ENCODE data around the gene AKAP4.

AKAP4 gene

DNA sequence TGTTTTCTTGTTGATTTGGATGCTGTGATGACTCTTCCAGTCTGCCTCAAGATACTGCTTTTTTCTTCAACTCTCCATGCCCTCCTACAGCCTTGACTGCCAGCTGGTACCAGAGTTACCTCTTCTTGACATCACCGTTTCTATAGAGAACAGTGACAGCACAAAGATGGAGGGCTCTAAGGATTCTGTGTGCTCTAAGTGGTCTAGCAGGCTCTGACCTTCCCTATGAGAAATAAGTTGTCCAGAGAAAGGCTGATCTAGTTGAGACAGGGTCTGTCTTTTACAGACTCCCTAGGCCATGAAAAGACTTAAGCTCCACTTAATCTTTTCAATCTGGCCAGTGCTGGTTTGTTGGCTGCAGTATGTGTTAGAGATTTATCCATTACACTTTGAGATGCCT lies at the start of gene AKAP4:
TSS of gene AKAP4 (minus strand) at position 101 of the 400 bp plus-strand sequence. CDS start 118 bp downstream, outside the sequence.
- no peaks in the 10 kb centered on the region for H3K9me3 ChIP-seq (ENCODE audit: control insufficient read depth in 2 of 2, low read length in 2 of 2)
- no peaks in the 10 kb centered on the region for H3K36me3 ChIP-seq (ENCODE audit: control insufficient read depth in 2 of 2, insufficient read depth in 2 of 2, low read length in 2 of 2)
- H3K27ac ChIP-seq (ENCODE audit: low read depth in 2 of 2, low read length in 2 of 2): no peak within 1 kb of the TSS

DNA sequence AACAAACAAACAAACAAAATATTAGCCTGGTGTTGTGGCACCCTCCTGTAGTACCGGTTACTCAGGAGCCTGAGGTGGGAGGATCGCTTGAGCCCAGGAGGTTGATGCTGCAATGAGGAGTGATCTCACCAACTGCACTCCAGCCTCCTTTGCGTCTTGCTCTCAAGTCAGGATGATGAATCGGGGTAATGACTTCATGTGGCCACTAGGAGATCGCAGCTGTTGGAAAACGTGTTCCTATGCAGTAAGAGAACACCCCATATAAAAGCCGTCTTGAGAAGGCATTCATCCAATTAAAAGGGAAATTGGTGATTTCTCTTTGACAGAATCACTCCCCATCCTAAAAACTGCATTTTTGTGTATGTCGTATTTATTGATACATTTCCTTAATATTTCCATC lies 10.7 kb upstream of the AKAP4 start:
- Histone ChIP-seq H3K4me3 (ENCODE audit: low read length in 2 of 2) (no peak overlapping the region), H3K9me3 (ENCODE audit: control insufficient read depth in 2 of 2, low read length in 2 of 2) (no peaks in the 10 kb centered on the region), H3K27me3 (ENCODE audit: control insufficient read depth in 2 of 2, insufficient read depth in 2 of 2, low read length in 2 of 2) (peaks cover 0 to 2% of the 10 kb centered on the region in 2 donors)

More for the DNA sequence above, at the start of gene AKAP4:
- Histone ChIP-seq H3K9ac (ENCODE audit: low read depth in 1 of 2, low read length in 2 of 2) (no peak within 1 kb of the TSS), H3K4me1 (ENCODE audit: control insufficient read depth in 2 of 2, insufficient read depth in 2 of 2, low read length in 2 of 2) (no peaks in the 10 kb centered on the region), H3K4me3 (ENCODE audit: low read length in 2 of 2) (no peak within 1 kb of the TSS), H3K27me3 (ENCODE audit: control insufficient read depth in 2 of 2, insufficient read depth in 2 of 2, low read length in 2 of 2) (peaks cover 0 to 2% of the 10 kb centered on the region in 2 donors)

DNA sequence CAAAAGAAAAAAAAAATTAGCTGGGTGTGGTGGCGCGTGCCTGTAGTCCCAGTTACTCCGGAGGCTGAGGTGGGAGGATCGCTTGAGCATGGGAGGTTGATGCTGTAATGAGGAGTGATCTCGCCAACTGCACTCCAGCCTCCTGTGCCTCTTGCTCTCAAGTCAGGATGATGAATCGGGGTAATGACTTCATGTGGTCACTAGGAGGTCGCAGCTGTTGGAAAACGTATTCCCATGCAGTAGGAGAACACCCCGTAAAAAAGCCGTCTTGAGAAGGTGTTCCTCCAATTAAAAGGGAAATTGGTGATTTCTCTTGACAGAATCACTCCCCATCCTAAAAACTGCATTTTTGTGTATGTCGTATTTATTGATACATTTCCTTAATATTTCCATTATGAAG lies 5.9 kb upstream of the AKAP4 start:
- Histone ChIP-seq H3K27ac (ENCODE audit: low read depth in 2 of 2, low read length in 2 of 2) (no peak overlapping the region), H3K4me1 (ENCODE audit: control insufficient read depth in 2 of 2, insufficient read depth in 2 of 2, low read length in 2 of 2) (no peaks in the 10 kb centered on the region), H3K36me3 (ENCODE audit: control insufficient read depth in 2 of 2, insufficient read depth in 2 of 2, low read length in 2 of 2) (no peaks in the 10 kb centered on the region), H3K4me3 (ENCODE audit: low read length in 2 of 2) (no peak overlapping the region), H3K9me3 (ENCODE audit: control insufficient read depth in 2 of 2, low read length in 2 of 2) (no peaks in the 10 kb centered on the region), H3K27me3 (ENCODE audit: control insufficient read depth in 2 of 2, insufficient read depth in 2 of 2, low read length in 2 of 2) (peaks cover 0 to 2% of the 10 kb centered on the region in 2 donors), H3K9ac (ENCODE audit: low read depth in 1 of 2, low read length in 2 of 2) (no peak overlapping the region)

More for the DNA sequence above, 10.7 kb upstream of the AKAP4 start:
- no peak overlapping the region for H3K9ac ChIP-seq (ENCODE audit: low read depth in 1 of 2, low read length in 2 of 2)
- no peaks in the 10 kb centered on the region for H3K36me3 ChIP-seq (ENCODE audit: control insufficient read depth in 2 of 2, insufficient read depth in 2 of 2, low read length in 2 of 2)
- H3K27ac ChIP-seq (ENCODE audit: low read depth in 2 of 2, low read length in 2 of 2): no peak overlapping the region
- no peaks in the 10 kb centered on the region for H3K4me1 ChIP-seq (ENCODE audit: control insufficient read depth in 2 of 2, insufficient read depth in 2 of 2, low read length in 2 of 2)

- H3K4me1 ChIP-seq (ENCODE audit: control insufficient read depth in 2 of 2, insufficient read depth in 2 of 2, low read length in 2 of 2): no peaks in the 10 kb centered on the region
- no peaks in the 10 kb centered on the region for H3K36me3 ChIP-seq (ENCODE audit: control insufficient read depth in 2 of 2, insufficient read depth in 2 of 2, low read length in 2 of 2)
- no peaks in the 10 kb centered on the region for H3K9me3 ChIP-seq (ENCODE audit: control insufficient read depth in 2 of 2, low read length in 2 of 2)
- peak within 1 kb of the TSS in 1 of 2 donors; percentile 43 for H3K9ac ChIP-seq (ENCODE audit: low read depth in 1 of 2, low read length in 2 of 2)
- H3K27ac ChIP-seq (ENCODE audit: low read depth in 2 of 2, low read length in 2 of 2): no peak within 1 kb of the TSS
- H3K4me3 ChIP-seq (ENCODE audit: low read length in 2 of 2): peak within 1 kb of the TSS; percentile 53 to 61
- H3K27me3 ChIP-seq (ENCODE audit: control insufficient read depth in 2 of 2, insufficient read depth in 2 of 2, low read length in 2 of 2): no peaks in the 10 kb centered on the region
Observed at GRCh38 chrX:50204364-50204899, 3.6 kb upstream of the AKAP4 start, which contains the start of gene CCNB3. CCNB3 (plus strand) TSS chrX:50204765; CDS start chrX:50285164, 80,399 bp downstream.

DNA sequence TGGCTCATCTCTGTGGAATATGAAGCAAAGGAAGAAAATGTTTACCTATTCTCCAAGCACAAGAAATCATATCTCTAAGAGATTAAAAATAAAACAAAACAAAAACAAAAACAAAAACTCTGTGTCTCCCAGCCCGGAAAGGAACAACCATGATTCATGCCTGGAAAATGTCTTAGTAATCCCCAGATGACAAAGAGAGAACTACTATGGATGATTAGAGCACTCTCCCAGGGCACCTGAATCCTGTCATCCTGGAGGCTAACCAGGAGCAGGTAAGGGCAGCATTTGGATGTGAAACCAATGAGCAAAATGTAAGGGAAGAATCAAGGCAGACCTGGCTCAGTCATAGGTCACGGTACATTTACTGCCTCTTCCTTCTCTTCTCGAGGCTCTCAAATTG lies 1.7 kb upstream of the AKAP4 start:
- Histone ChIP-seq H3K9me3 (ENCODE audit: control insufficient read depth in 2 of 2, low read length in 2 of 2) (no peaks in the 10 kb centered on the region), H3K4me1 (ENCODE audit: control insufficient read depth in 2 of 2, insufficient read depth in 2 of 2, low read length in 2 of 2) (no peaks in the 10 kb centered on the region), H3K36me3 (ENCODE audit: control insufficient read depth in 2 of 2, insufficient read depth in 2 of 2, low read length in 2 of 2) (no peaks in the 10 kb centered on the region), H3K27ac (ENCODE audit: low read depth in 2 of 2, low read length in 2 of 2) (no peak overlapping the region), H3K9ac (ENCODE audit: low read depth in 1 of 2, low read length in 2 of 2) (no peak overlapping the region), H3K27me3 (ENCODE audit: control insufficient read depth in 2 of 2, insufficient read depth in 2 of 2, low read length in 2 of 2) (no peaks in the 10 kb centered on the region), H3K4me3 (ENCODE audit: low read length in 2 of 2) (no peak overlapping the region)

GRCh38 chrX:50198348-50198747 lies 2.5 kb downstream of the AKAP4 start:
- H3K27ac ChIP-seq (ENCODE audit: low read depth in 2 of 2, low read length in 2 of 2): no peak overlapping the region
- no peak overlapping the region for H3K4me3 ChIP-seq (ENCODE audit: low read length in 2 of 2)
- no peaks in the 10 kb centered on the region for H3K9me3 ChIP-seq (ENCODE audit: control insufficient read depth in 2 of 2, low read length in 2 of 2)
- H3K36me3 ChIP-seq (ENCODE audit: control insufficient read depth in 2 of 2, insufficient read depth in 2 of 2, low read length in 2 of 2): no peaks in the 10 kb centered on the region
- H3K27me3 ChIP-seq (ENCODE audit: control insufficient read depth in 2 of 2, insufficient read depth in 2 of 2, low read length in 2 of 2): peaks cover 0 to 2% of the 10 kb centered on the region in 2 donors
- no peaks in the 10 kb centered on the region for H3K4me1 ChIP-seq (ENCODE audit: control insufficient read depth in 2 of 2, insufficient read depth in 2 of 2, low read length in 2 of 2)
- H3K9ac ChIP-seq (ENCODE audit: low read depth in 1 of 2, low read length in 2 of 2): no peak overlapping the region

GRCh38 chrX:50188859-50189600 lies 11.8 kb downstream of the AKAP4 start:
- peaks cover 5 to 6% of the 10 kb centered on the region in 2 donors for H3K27me3 ChIP-seq (ENCODE audit: control insufficient read depth in 2 of 2, insufficient read depth in 2 of 2, low read length in 2 of 2)
- H3K9ac ChIP-seq (ENCODE audit: low read depth in 1 of 2, low read length in 2 of 2): no peak overlapping the region
- no peak overlapping the region for H3K4me3 ChIP-seq (ENCODE audit: low read length in 2 of 2)
- H3K36me3 ChIP-seq (ENCODE audit: control insufficient read depth in 2 of 2, insufficient read depth in 2 of 2, low read length in 2 of 2): no peaks in the 10 kb centered on the region
- H3K4me1 ChIP-seq (ENCODE audit: control insufficient read depth in 2 of 2, insufficient read depth in 2 of 2, low read length in 2 of 2): no peaks in the 10 kb centered on the region
- H3K27ac ChIP-seq (ENCODE audit: low read depth in 2 of 2, low read length in 2 of 2): no peak overlapping the region
- no peaks in the 10 kb centered on the region for H3K9me3 ChIP-seq (ENCODE audit: control insufficient read depth in 2 of 2, low read length in 2 of 2)

DNA sequence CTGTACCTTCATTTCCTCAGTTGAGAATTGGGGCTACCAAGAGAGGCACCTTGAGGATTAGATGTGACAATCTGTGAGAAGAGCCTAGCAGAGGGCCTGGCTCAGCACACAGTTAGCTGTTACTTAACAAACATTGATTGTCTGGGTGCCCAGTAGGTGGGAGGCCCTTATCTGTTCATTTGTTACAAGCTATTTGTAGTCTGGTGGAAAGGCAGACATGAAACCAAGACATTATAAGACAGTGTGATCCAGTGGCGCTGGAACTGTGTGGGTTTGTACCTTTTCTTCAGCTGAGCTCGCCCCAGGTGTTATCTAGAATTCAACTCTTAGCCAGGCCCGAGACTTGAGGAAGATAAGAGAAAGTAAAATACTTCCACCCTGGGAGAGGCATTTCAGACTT lies 16.9 kb downstream of the AKAP4 start:
- Histone ChIP-seq H3K4me3 (ENCODE audit: low read length in 2 of 2) (no peak overlapping the region), H3K27ac (ENCODE audit: low read depth in 2 of 2, low read length in 2 of 2) (no peak overlapping the region), H3K4me1 (ENCODE audit: control insufficient read depth in 2 of 2, insufficient read depth in 2 of 2, low read length in 2 of 2) (peaks cover 0 to 3% of the 10 kb centered on the region in 2 donors), H3K36me3 (ENCODE audit: control insufficient read depth in 2 of 2, insufficient read depth in 2 of 2, low read length in 2 of 2) (no peaks in the 10 kb centered on the region), H3K9me3 (ENCODE audit: control insufficient read depth in 2 of 2, low read length in 2 of 2) (no peaks in the 10 kb centered on the region), H3K27me3 (ENCODE audit: control insufficient read depth in 2 of 2, insufficient read depth in 2 of 2, low read length in 2 of 2) (peaks cover 7 to 8% of the 10 kb centered on the region in 2 donors), H3K9ac (ENCODE audit: low read depth in 1 of 2, low read length in 2 of 2) (no peak overlapping the region)

DNA sequence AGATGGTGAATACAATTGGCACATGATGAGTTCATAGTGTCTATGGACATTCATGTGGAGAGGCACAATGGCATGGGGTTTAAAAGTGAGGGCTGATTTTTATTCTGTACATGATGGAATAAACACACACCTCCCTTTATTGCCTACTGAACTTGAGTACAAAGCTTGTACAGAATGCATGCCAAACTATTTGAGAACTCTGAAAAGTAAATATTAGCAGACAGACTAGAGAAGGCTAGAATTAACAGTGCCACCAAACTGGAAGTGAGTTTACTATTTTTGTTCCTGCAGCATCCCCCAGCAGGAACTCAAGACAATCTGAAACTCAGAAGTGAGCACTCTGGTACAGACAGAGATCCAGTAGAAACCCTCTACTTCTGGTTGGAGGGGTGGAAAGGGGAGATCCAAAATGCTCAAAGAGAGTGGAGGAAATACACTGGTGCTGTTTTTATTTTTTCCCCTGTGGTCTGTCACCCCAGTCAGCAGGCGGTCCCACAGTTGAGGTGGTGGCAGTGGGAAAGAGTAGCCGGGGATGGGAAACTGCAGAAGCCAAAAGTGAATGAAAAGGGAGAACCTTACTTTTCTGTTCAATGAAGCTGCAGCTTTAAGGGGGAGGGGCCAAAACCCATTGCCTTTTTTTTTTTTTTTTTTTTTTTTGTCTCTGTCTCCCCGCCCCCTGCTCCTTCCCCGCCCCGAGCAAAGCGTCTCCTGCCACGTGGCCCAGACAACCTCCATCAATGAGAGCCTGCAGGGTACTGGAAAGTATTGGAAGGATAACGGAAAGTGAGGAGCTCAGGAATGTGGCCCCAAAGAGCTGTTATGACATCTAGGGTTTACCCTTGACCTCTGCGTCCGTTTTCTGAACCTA lies 20.5 kb downstream of the AKAP4 start:
- Histone ChIP-seq H3K9ac (ENCODE audit: low read depth in 1 of 2, low read length in 2 of 2) (no peak overlapping the region), H3K36me3 (ENCODE audit: control insufficient read depth in 2 of 2, insufficient read depth in 2 of 2, low read length in 2 of 2) (no peaks in the 10 kb centered on the region), H3K27ac (ENCODE audit: low read depth in 2 of 2, low read length in 2 of 2) (peak overlapping the region in 1 of 2 donors; percentile 26), H3K27me3 (ENCODE audit: control insufficient read depth in 2 of 2, insufficient read depth in 2 of 2, low read length in 2 of 2) (peaks cover 6 to 7% of the 10 kb centered on the region in 2 donors), H3K4me1 (ENCODE audit: control insufficient read depth in 2 of 2, insufficient read depth in 2 of 2, low read length in 2 of 2) (peaks cover 0 to 3% of the 10 kb centered on the region in 2 donors), H3K9me3 (ENCODE audit: control insufficient read depth in 2 of 2, low read length in 2 of 2) (no peaks in the 10 kb centered on the region), H3K4me3 (ENCODE audit: low read length in 2 of 2) (no peak overlapping the region)

DNA sequence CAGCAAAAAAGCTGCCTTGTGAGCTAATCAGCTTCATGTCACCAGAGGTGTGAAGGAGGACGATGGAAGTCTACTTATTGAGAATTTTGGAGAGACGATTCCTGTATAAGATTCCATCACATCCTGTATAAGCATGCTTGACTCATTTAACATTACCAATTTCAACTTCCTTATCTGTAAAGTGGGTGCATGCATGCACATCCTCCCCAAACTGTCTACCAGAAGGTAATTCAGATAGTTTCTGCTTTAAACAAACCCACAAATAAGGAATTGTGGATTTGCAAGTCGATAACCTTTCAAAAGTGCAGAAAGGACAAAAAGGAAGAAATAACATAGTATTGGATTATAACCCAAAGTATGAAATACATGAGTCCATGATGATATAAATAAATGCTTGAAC lies 31.1 kb downstream of the AKAP4 start:
- H3K4me3 ChIP-seq (ENCODE audit: low read length in 2 of 2): no peak overlapping the region
- no peaks in the 10 kb centered on the region for H3K4me1 ChIP-seq (ENCODE audit: control insufficient read depth in 2 of 2, insufficient read depth in 2 of 2, low read length in 2 of 2)
- no peaks in the 10 kb centered on the region for H3K9me3 ChIP-seq (ENCODE audit: control insufficient read depth in 2 of 2, low read length in 2 of 2)
- no peak overlapping the region for H3K9ac ChIP-seq (ENCODE audit: low read depth in 1 of 2, low read length in 2 of 2)
- no peaks in the 10 kb centered on the region for H3K36me3 ChIP-seq (ENCODE audit: control insufficient read depth in 2 of 2, insufficient read depth in 2 of 2, low read length in 2 of 2)
- H3K27ac ChIP-seq (ENCODE audit: low read depth in 2 of 2, low read length in 2 of 2): no peak overlapping the region
- peaks cover 3 to 11% of the 10 kb centered on the region in 2 donors for H3K27me3 ChIP-seq (ENCODE audit: control insufficient read depth in 2 of 2, insufficient read depth in 2 of 2, low read length in 2 of 2)

All from mucosa of rectum (tissue), 2 donors.